T-helper 2 cell (primary cell): ENCODE data around the gene PLD2.
"Not testable (repeated sequence)": the region's sequence is repeated elsewhere in the genome, so short reads cannot be mapped to it uniquely, and the experiment has no call there.

Experiments
- DNase-seq, 5 experiments: peaks; one replicate each; pipeline versions ENCODE4 v3.0.0 to v3.0.0-alpha.2; 2012 to 2022

PLD2 gene

DNA sequence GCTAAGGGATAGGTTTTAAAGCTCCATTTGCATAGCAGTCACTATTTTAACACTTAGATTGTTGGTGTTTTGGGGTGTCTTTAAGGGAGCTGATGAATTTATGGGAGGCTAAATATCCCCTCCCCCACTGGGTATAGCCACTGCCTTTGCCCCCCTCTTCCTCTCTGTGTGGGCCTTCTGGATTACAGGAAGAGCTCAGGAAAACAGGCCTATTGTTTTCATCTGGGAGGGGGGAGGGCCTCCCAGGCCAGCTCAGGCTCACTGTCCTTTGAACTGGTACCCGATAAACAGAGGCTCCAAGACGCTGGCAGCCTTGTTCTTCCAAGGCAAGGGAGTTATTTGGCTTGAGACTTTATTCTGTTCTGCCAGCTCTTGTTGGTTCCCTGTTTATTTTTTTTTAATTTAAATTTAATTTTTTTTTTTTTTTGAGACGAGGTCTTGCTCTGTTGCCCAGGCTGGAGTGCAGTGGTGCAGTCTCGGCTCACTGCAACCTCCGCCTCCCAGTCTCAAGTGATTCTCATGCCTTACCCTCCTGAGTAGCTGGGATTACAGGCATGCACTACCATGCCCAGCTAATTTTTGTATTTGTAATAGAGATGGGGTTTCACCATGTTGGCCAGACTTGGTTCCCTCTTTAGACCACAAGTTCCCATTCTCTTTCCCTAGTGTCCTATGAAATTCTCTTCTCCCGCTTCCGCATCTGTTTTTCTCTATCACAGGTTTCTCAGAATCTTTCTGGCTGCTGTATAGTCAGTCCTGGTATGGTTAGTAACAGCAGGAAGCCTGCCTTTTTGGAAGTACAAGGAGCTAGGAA lies 51.3 kb downstream of the PLD2 start:
- no peak for DNase-seq

DNA sequence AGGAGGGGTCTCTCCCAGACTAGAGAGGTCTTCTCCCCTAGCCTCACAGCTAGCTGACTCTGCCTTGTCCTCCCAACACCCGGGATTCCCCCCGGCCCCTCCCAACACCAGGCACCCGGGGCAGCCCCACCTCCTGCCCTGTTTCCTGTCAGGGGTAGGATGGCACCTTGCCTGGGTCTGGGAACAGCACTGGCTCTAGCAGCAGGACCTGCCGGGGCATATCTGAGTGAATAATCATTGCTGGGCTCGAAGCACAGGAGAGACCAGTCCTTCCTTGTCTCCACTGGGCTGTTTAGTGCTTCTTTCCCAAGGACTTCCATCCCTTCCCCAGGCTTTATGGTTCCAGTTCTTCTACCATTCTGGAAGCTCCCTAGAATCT lies 51.9 kb downstream of the PLD2 start:
- DNase-seq: no peak

GRCh38 chr17:4859816-4860625 lies 53.1 kb downstream of the PLD2 start:
- no peak for DNase-seq

DNA sequence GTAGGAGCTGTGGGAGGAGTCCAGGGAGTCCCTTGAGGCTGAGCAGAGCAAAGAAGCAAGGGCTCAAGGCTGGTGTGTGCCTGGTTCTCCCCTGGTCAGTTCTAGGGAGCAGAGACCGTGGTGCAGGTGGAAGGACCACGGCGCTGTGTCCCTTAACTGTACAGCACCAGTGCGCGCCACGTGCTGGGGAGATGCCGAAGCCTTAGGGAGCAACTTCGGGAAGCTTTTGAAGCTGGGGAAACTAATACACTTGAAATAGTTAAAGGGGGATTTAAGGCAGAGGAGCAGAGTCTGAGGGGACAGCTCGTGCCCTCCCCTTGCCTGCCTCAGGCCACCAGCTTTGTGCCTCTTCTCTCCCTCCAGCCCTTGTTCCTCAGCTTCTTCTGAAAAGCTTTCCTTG lies 53.7 kb downstream of the PLD2 start:
- no peak for DNase-seq

DNA sequence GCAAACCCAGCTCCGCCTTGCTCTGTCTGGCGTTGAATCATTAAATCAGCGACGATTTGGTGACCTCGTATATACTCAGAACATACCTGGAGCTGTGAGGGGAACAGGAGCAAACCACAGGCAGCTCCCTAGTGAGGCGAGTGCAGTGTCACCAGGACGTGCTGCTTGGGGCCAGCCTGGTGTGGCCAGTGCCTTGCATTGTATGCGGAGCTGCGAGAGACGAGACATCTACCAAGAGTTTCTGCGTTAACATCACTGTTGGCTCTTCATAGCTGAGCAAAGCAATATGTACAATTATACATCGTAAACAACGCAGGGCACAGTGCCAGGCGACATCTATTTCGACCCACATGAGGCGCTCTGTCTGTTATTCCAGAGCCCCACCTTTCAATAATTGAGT lies 54.1 kb downstream of the PLD2 start:
- no peak for DNase-seq

DNA sequence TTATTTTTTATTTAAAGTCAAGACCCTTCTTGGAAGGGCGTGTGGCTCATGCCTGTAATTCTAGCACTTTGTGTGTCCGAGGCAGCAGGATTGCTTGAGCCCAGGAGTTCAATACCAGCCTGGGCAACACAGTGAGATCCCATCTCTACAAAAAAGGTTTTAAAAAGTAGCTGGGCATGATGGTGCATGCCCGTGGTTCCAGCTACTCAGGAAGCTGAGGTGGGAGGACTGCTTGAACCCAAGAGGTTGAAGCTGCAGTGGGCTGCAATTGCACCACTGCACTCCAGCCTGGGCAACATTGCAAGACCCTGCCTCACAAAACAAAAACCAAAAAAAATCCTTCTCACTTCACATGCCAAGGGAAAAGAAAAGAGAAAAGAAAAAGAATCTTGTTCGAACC lies 55.8 kb downstream of the PLD2 start:
- DNase-seq: no peak

GRCh38 chr17:4863321-4863720 lies 56.4 kb downstream of the PLD2 start:
- no peak for DNase-seq

GRCh38 chr17:4867535-4867934 lies 60.6 kb downstream of the PLD2 start:
- not testable (repeated sequence) for DNase-seq

DNA sequence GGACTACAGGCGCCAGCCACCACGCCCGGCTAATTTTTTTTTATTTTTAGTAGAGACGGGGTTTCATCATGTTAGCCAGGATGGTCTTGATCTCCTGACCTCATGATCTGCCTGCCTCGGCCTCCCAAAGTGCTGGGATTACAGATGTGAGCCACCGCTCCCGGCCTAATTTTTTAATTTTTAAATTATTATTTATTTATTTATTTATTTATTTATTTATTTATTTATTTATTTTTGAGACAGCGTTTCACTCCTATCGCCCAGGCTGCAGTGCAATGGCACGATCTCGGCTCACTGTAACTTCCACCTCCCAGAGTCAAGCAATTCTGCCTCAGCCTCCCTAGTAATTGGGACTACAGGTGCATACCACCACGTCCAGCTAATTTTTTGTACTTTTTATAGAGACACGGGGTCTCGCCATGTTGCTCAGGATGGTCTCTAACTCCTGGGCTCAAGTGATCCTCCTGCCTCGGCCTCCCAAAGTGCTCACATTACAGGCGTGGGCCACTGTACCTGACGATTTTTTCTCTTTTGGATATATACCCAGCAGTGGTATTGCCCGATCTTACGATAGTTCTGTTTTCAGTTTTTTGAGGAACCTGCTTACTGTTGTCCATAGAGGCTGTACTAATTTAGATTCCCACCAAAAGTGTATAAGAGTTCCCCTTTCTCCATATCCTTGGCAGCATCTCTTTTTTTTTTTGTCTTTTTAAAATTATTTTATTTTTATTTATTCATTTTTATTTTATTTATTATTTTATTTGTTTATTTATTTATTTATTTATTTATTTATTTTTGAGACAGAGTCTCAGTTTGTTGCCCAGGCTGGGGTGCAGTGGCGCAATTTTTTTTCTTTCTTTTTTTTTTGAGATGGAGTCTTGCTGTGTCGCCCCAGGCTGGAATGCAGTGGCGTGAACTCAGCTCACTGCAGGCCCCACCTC lies 62.4 kb downstream of the PLD2 start:
- not testable (repeated sequence) for DNase-seq

DNA sequence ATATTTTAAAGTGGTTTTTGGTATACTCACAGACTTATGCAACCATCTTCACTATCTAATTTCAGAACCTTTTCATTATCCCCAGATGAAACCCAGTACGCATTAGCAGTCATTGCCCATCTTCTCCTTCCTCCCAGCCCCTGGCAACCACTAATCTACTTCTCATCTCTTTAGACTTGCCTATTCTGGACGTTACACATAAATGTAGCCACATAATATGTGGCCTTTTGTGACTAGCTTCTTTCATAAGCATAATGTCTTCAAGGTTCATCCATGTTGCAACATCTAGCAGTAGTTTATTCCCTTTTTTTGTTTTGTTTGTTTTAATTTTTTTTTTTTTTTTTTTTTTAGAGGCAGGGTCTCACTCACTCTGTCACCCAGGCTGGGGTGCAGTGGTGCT lies 63.9 kb downstream of the PLD2 start:
- DNase-seq: no peak

GRCh38 chr17:4872786-4873185 lies 65.8 kb downstream of the PLD2 start:
- no peak for DNase-seq
